ENCODE results near the gene BICDL2. TPM values are rescaled to one million over a fixed set of nuclear protein-coding genes. Genes with fewer than 3 reads are reported as not detected.

The BICDL2 gene
- polyA plus RNA-seq, 1 donor from 2014 or later: 0.37 TPM

- Histone ChIP-seq H3K9me3 (ENCODE audit: low read length) (no peaks in the 10 kb centered on the region), H3K36me3 (ENCODE audit: insufficient read depth, low read length) (no peaks in the 10 kb centered on the region), H3F3A (ENCODE audit: insufficient read depth, low read length, poor library complexity, severe bottlenecking) (no peaks in the 10 kb centered on the region), H4K20me1 (ENCODE audit: insufficient read depth) (no peaks in the 10 kb centered on the region), H3K79me2 (replicated peaks; ENCODE audit: insufficient read depth, low read length) (no peaks in the 10 kb centered on the region), H3K9me2 (ENCODE audit: insufficient read depth, low read length) (no peaks in the 10 kb centered on the region), H3K27me3 (ENCODE audit: insufficient read depth, low read depth, low read length) (peaks cover 34% of the 10 kb centered on the region), H3K4me2 (ENCODE audit: low read length) (no peak overlapping the region), H3K9ac (ENCODE audit: low read length) (no peak overlapping the region), H3K4me3 (ENCODE audit: low read length) (peak overlapping the region; percentile 82), H3K27ac (ENCODE audit: low read length) (no peak overlapping the region), H2AFZ (ENCODE audit: low read depth, low read length) (no peak overlapping the region)
- TF ChIP-seq, protein P1, sequence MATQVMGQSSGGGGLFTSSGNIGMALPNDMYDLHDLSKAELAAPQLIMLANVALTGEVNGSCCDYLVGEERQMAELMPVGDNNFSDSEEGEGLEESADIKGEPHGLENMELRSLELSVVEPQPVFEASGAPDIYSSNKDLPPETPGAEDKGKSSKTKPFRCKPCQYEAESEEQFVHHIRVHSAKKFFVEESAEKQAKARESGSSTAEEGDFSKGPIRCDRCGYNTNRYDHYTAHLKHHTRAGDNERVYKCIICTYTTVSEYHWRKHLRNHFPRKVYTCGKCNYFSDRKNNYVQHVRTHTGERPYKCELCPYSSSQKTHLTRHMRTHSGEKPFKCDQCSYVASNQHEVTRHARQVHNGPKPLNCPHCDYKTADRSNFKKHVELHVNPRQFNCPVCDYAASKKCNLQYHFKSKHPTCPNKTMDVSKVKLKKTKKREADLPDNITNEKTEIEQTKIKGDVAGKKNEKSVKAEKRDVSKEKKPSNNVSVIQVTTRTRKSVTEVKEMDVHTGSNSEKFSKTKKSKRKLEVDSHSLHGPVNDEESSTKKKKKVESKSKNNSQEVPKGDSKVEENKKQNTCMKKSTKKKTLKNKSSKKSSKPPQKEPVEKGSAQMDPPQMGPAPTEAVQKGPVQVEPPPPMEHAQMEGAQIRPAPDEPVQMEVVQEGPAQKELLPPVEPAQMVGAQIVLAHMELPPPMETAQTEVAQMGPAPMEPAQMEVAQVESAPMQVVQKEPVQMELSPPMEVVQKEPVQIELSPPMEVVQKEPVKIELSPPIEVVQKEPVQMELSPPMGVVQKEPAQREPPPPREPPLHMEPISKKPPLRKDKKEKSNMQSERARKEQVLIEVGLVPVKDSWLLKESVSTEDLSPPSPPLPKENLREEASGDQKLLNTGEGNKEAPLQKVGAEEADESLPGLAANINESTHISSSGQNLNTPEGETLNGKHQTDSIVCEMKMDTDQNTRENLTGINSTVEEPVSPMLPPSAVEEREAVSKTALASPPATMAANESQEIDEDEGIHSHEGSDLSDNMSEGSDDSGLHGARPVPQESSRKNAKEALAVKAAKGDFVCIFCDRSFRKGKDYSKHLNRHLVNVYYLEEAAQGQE (IDR thresholded peaks at IDR 0.05; ENCODE audit: borderline replicate concordance): no peak
- no peak for TF ChIP-seq CTCF (IDR thresholded peaks at IDR 0.05; ENCODE audit: poor library complexity, severe bottlenecking)
- no peak for TF ChIP-seq SMC3 (conservative IDR thresholded peaks at IDR 0.05; ENCODE audit: poor library complexity)
- no peak for TF ChIP-seq RAD21 (conservative IDR thresholded peaks at IDR 0.05)
- no peak for TF ChIP-seq POLR2AphosphoS5 (IDR thresholded peaks at IDR 0.05)
These were observed 14.5 kb downstream of the BICDL2 start for GRCh38 chr16:3022208-3022683.

DNA sequence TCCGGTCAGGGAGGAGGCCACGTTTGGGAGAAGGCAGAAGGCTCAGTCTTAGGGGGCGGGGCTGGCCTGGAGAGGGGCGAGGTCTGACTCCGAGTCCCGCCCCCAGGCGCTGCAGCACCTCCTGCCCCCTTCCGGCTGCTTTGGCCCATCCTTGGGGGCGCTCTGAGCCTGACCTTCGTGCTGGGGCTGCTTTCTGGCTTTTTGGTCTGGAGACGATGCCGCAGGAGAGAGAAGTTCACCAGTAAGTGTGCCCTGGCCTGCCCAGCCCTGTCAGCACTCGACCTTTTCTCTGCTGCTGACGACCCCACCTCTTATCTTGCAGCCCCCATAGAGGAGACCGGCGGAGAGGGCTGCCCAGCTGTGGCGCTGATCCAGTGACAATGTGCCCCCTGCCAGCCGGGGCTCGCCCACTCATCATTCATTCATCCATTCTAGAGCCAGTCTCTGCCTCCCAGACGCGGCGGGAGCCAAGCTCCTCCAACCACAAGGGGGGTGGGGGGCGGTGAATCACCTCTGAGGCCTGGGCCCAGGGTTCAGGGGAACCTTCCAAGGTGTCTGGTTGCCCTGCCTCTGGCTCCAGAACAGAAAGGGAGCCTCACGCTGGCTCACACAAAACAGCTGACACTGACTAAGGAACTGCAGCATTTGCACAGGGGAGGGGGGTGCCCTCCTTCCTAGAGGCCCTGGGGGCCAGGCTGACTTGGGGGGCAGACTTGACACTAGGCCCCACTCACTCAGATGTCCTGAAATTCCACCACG, 15.1 kb downstream of the BICDL2 start:
- Histone ChIP-seq H3K79me2 (replicated peaks; ENCODE audit: insufficient read depth, low read length) (no peaks in the 10 kb centered on the region), H3K9ac (ENCODE audit: low read length) (no peak overlapping the region), H3K27me3 (ENCODE audit: insufficient read depth, low read depth, low read length) (peaks cover 38% of the 10 kb centered on the region), H3K4me3 (ENCODE audit: low read length) (peak overlapping the region; percentile 53), H3K36me3 (ENCODE audit: insufficient read depth, low read length) (no peaks in the 10 kb centered on the region), H3F3A (ENCODE audit: insufficient read depth, low read length, poor library complexity, severe bottlenecking) (no peaks in the 10 kb centered on the region), H3K27ac (ENCODE audit: low read length) (no peak overlapping the region), H3K9me2 (ENCODE audit: insufficient read depth, low read length) (no peaks in the 10 kb centered on the region), H3K9me3 (ENCODE audit: low read length) (no peaks in the 10 kb centered on the region), H4K20me1 (ENCODE audit: insufficient read depth) (no peaks in the 10 kb centered on the region), H2AFZ (ENCODE audit: low read depth, low read length) (no peak overlapping the region), H3K4me2 (ENCODE audit: low read length) (no peak overlapping the region)
- no peak for TF ChIP-seq RAD21 (conservative IDR thresholded peaks at IDR 0.05)
- TF ChIP-seq POLR2AphosphoS5 (IDR thresholded peaks at IDR 0.05): no peak
- no peak for TF ChIP-seq EZH2 (IDR thresholded peaks at IDR 0.05; ENCODE audit: borderline replicate concordance, insufficient read depth, low read length, poor library complexity, severe bottlenecking)
- no peak for TF ChIP-seq SMC3 (conservative IDR thresholded peaks at IDR 0.05; ENCODE audit: poor library complexity)
- TF ChIP-seq TAF1 (IDR thresholded peaks at IDR 0.05; ENCODE audit: low read depth): no peak
- TF ChIP-seq MXI1 (conservative IDR thresholded peaks at IDR 0.05; ENCODE audit: poor library complexity, severe bottlenecking): no peak
- TF ChIP-seq, protein P1 (IDR thresholded peaks at IDR 0.05; ENCODE audit: borderline replicate concordance): no peak
